Measurements from ENCODE around the gene ATIC. TPM values are rescaled to one million over a fixed set of nuclear protein-coding genes. Genes with fewer than 3 reads are reported as not detected.

The ATIC gene
- total RNA-seq, 1 donor from 2014 or later, result 22.8 TPM

GRCh38 chr2:215374642-215375466 lies 63.0 kb downstream of the ATIC start:
- no peak for DNase-seq (ENCODE audit: low read depth, low spot score)

DNA sequence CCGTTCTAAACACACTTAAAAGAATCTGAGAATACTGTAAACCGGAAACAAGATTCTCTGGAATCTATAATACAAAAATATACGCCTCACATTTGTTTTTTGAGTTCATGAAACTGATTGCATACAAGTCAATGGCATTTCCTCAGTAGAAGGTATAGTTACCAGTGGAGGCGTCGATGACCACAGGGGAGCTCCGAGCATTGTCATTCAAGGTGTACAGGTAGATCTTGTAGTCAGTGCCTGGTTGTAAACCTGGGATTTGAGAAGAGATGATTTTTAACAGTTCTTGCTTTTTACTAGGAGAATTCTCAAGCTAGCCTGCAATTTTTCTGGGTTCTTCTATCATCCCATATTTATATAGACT lies 63.6 kb downstream of the ATIC start:
- DNase-seq (ENCODE audit: low read depth, low spot score), result no peak

- no peak for DNase-seq (ENCODE audit: low read depth, low spot score)
These were observed 64.4 kb downstream of the ATIC start for GRCh38 chr2:215376103-215376780.

DNA sequence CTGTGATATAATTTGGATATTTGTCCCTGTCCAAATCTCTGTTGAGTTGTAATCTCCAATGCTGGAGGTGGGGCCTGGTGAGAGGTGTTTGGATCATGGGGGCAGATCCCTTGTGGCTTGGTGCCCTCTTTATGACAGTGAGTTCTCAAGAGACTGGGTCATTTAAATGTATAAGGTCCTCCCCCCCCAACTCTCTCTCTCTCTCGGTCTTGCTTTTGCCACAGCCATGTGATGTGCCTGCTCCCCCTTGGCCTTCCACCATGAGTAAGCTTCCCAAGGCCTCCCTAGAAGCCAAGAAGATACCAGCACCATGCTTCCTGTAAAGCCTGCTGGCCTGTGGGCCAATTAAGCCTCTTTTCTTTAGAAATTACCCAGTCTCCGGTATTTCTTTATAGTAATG lies 65.4 kb downstream of the ATIC start:
- no peak for DNase-seq (ENCODE audit: low read depth, low spot score)

GRCh38 chr2:215378045-215378444 lies 66.2 kb downstream of the ATIC start:
- no peak for DNase-seq (ENCODE audit: low read depth, low spot score)

GRCh38 chr2:215379039-215379438 lies 67.2 kb downstream of the ATIC start:
- DNase-seq (ENCODE audit: low read depth, low spot score), result no peak

DNA sequence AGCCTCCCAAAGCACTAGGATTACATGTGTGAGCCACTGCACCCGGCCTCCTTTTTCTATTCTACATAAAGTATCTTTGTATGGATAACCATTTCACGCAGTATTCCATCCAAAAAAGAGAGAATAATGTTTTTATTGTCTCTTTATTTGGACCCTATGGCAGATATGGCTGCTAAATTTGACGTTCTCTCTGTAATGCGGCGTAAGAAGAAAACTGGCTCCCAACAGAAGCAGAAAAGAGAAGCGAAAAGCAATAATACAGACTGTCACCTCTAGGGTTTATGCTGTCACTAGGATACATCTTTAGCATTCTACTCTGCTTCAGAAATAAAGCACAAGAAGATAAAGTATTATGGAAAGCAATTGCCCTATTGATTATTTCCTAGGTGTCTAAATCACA lies 68.1 kb downstream of the ATIC start:
- DNase-seq (ENCODE audit: low read depth, low spot score), result no peak

- DNase-seq (ENCODE audit: low read depth, low spot score), result no peak
These were observed 68.8 kb downstream of the ATIC start for GRCh38 chr2:215380699-215381098.

- no peak for DNase-seq (ENCODE audit: low read depth, low spot score)
These were observed 70.2 kb downstream of the ATIC start for GRCh38 chr2:215382011-215382410.

DNA sequence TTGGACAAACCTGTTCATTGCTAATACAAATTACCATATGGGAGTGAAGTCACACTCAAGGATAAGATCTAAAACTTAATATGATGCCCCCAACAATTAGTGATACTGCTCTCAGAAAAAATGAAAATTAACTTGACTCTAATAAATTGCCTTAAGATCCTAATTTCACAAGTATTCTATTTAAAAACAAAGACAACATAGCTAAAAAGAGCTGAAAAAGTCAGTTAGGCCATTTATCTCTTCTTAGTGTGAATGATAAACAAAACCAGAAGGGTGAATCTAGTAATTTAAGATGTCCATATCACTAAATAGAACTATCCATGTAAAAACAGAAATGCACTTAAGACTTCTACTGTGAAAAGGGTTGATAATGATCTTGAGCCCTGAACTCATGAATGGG lies 70.6 kb downstream of the ATIC start:
- DNase-seq (ENCODE audit: low read depth, low spot score), result no peak

DNA sequence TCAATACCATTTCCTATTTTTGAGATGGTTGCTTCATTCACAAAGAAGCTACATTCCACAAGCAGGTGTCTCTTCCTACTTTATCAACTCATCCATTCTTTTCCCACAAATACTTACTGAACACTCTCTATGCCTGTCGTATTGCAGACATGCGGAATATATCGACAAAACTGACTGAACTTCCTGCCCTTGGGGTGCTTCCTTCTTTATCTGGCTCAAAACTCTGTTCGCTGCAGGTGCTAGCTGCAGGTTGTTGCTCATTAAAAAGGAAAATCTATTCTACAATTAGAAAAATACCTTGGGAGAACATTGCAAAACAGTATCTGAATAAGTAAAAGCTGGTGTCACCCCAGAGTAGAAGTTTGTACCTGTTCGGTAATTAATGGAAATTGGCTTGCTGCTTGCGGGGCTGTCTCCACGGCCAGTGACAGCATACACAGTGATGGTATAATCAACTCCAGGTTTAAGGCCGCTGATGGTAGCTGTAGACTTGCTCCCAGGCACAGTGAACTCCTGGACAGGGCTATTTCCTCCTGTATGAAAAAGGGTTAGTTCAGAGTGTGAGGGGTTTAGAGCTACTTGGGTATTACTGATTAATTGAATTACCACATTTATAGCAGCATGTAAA lies 71.9 kb downstream of the ATIC start:
- DNase-seq (ENCODE audit: low read depth, low spot score), result no peak

DNA sequence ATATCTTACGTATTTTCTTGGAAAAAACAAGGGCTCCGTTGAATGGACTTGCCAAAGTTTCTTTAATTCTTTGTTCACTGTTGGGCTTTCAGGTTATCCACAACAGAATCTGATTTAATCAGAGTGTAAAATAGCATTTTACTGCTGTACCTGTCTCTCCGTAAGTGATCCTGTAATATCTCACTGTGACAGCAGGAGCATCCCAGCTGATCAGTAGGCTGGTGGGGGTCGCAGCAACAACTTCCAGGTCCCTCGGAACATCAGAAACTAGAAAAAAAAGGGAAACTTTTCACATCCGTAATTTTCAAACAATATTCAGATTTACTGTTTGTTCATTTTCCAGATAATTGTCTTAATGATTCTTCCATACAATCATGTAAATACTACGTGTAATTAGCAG lies 72.9 kb downstream of the ATIC start:
- DNase-seq (ENCODE audit: low read depth, low spot score), result no peak

- DNase-seq (ENCODE audit: low read depth, low spot score), result no peak
These were observed 74.7 kb downstream of the ATIC start for GRCh38 chr2:215386566-215386965.

GRCh38 chr2:215388002-215388728 lies 76.3 kb downstream of the ATIC start:
- no peak for DNase-seq (ENCODE audit: low read depth, low spot score)

DNA sequence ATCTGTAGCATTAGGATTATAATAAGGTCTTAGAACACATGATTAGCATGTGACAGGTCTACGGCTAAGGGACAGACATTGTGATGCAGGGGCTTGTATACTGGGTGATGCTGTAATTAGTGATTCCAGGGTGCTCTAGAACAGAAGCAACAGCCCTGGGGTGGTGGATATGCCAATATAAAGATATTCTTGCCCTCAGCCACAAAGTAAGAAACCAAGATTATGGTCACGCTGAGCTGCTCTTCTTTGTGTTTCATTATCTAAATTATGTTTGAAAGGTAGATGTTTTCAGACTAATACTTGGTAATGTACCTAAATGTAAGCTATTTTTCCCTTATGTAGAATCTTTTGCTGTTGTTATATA lies 78.7 kb downstream of the ATIC start:
- no peak for DNase-seq (ENCODE audit: low read depth, low spot score)

DNA sequence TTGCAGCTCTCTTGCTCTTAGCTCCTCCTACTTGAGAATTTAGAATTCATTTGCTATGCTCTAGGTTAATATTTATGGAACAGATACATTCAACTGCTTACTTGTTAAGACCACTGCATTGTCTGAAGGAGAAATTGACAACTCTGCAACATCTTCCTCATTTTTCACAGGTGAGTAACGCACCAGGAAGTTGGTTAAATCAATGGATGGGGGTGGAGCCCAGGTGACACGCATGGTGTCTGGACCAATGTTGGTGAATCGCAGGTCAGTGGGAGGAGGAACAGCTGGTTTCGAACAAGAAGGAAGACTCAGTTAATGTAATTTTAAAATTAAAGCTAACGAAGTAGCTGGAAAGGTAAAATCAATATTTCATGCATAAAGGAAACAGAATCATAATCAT lies 79.7 kb downstream of the ATIC start:
- DNase-seq (ENCODE audit: low read depth, low spot score), result no peak

DNA sequence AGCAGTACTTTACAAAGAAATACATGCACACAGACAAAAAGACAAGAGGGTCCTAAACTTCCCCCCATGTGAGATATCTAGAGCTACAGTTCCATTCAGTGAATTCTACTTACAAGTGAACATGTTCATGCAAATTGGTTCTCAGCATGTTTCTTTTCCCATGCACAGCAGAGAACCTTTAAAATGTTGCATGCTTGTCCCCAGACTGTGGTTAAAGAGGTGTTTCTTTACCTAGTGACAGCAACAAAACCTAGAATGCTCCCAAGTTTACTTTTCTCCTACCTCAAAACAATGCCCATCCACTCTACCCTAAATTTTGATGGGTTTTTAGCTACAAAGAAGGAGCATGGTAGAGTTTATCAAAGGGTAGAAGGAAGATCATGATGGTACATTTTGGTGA lies 80.3 kb downstream of the ATIC start:
- no peak for DNase-seq (ENCODE audit: low read depth, low spot score)

DNA sequence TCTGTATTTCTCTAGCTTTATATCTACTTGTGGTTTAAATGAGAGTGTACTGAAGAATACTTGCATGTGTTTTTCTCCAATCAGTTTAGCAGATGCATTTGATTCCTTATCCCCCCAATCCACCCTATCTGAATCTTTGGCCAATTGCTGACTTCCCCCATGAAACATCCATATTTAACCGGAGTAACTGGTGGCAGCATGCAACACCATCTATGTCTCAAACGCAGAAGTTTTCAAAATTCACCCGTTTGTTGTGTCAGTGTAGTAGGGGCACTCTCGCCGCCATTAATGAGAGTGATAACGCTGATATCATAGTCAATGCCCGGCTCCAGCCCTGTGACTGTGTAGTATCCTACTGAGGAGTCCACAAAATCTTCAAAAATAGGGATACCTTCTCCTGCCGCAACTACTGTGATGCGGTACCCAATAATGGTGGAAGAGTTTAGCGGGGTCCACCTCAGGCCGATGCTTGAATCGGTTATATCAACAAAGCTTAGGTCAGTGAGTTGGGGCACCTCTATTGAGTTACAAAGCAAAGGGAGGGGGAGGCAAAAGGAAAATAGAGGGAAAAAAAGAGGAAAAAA lies 80.9 kb downstream of the ATIC start:
- DNase-seq (ENCODE audit: low read depth, low spot score), result no peak

- no peak for DNase-seq (ENCODE audit: low read depth, low spot score)
These were observed 82.4 kb downstream of the ATIC start for GRCh38 chr2:215394102-215394805.

- no peak for DNase-seq (ENCODE audit: low read depth, low spot score)
These were observed 84.0 kb downstream of the ATIC start for GRCh38 chr2:215395687-215396460.
